ENCODE measurements around the gene ANKS3. TPM values are rescaled to one million over a fixed set of nuclear protein-coding genes. Genes with fewer than 3 reads are reported as not detected.

ANKS3 gene
- total RNA-seq, 4 donors from 2014 or later, result 23.3 to 47.8 (median 27.6) TPM

GRCh38 chr16:4695473-4696171 lies 38.4 kb downstream of the ANKS3 start:
- Histone ChIP-seq H3K27me3 (no peaks in the 10 kb centered on the region), H3K4me1 (peaks cover 0 to 45% (median 19%) of the 10 kb centered on the region in 3 donors), H3K4me3 (no peak overlapping the region), H3K36me3 (peaks cover 0 to 58% of the 10 kb centered on the region in 2 donors), H3K27ac (peak overlapping the region in 3 of 4 donors; percentile 83 to 96 (median 90)), H3K9me3 (no peaks in the 10 kb centered on the region)
- TF ChIP-seq POLR2A (IDR thresholded peaks at IDR 0.05) (no peak), CTCF (IDR thresholded peaks at IDR 0.05) (no peak), POLR2AphosphoS5 (IDR thresholded peaks at IDR 0.05) (no peak), EP300 (IDR thresholded peaks at IDR 0.05) (no peak)
- ATAC-seq, result no peak
- 0 to 42% methylated on average over 1 to 7 of the region's 12 CpGs for WGBS, 2 donors (ENCODE audit: low coverage in 1 of 2)

- ATAC-seq, result no peak
- peak overlapping the region in 1 of 2 donors; percentile 99 for H3K4me3 ChIP-seq
- H3K36me3 ChIP-seq, result peaks cover 0 to 57% of the 10 kb centered on the region in 2 donors
- no peaks in the 10 kb centered on the region for H3K9me3 ChIP-seq
- no peak for TF ChIP-seq POLR2A (IDR thresholded peaks at IDR 0.05)
- no peak for TF ChIP-seq CTCF (IDR thresholded peaks at IDR 0.05)
- TF ChIP-seq POLR2AphosphoS5 (IDR thresholded peaks at IDR 0.05), result no peak
- no peak for TF ChIP-seq EP300 (IDR thresholded peaks at IDR 0.05)
- H3K27me3 ChIP-seq, result no peaks in the 10 kb centered on the region
- peaks cover 0 to 45% (median 19%) of the 10 kb centered on the region in 3 donors for H3K4me1 ChIP-seq
- 0 to 20% methylated on average over 1 of the region's 26 CpGs for WGBS, 2 donors (ENCODE audit: low coverage in 1 of 2)
- H3K27ac ChIP-seq, result peak overlapping the region in 3 of 4 donors; percentile 83 to 96 (median 90)
These were observed 39.2 kb downstream of the ANKS3 start for GRCh38 chr16:4694642-4695451.

- peaks cover 0 to 45% (median 19%) of the 10 kb centered on the region in 3 donors for H3K4me1 ChIP-seq
- no peaks in the 10 kb centered on the region for H3K9me3 ChIP-seq
- H3K27me3 ChIP-seq, result no peaks in the 10 kb centered on the region
- peaks cover 0 to 57% of the 10 kb centered on the region in 2 donors for H3K36me3 ChIP-seq
- 0% methylated on average over 1 of the region's 54 CpGs; no CpG with 5 or more reads in 1 of the 2 donors for WGBS, 2 donors (ENCODE audit: low coverage in 1 of 2)
- H3K27ac ChIP-seq, result peak overlapping the region; percentile 72 to 96 (median 86)
- TF ChIP-seq EP300 (IDR thresholded peaks at IDR 0.05), result no peak
- no peak for TF ChIP-seq CTCF (IDR thresholded peaks at IDR 0.05)
- TF ChIP-seq POLR2AphosphoS5 (IDR thresholded peaks at IDR 0.05), result no peak
- no peak for TF ChIP-seq POLR2A (IDR thresholded peaks at IDR 0.05)
- peak; percentile 19 for ATAC-seq
- peak overlapping the region; percentile 83 to 99 for H3K4me3 ChIP-seq
These were observed 40.0 kb downstream of the ANKS3 start for GRCh38 chr16:4693956-4694641.

GRCh38 chr16:4693296-4693955 lies 40.6 kb downstream of the ANKS3 start, which contains the start of gene NUDT16L1:
Gene NUDT16L1 (plus strand): TSS chr16:4693562. CDS start chr16:4693727, 165 bp downstream.
- Histone ChIP-seq H3K4me3 (peak within 1 kb of the TSS; percentile 83 to 99), H3K9me3 (no peaks in the 10 kb centered on the region), H3K36me3 (peaks cover 0 to 57% of the 10 kb centered on the region in 2 donors), H3K27me3 (no peaks in the 10 kb centered on the region), H3K4me1 (peaks cover 0 to 45% (median 19%) of the 10 kb centered on the region in 3 donors), H3K27ac (peak within 1 kb of the TSS; percentile 72 to 96 (median 86))
- ATAC-seq, result peak; percentile 95
- no CpG with 5 or more reads among the region's 91 CpGs for WGBS, 2 donors (ENCODE audit: low coverage in 1 of 2)
- TF ChIP-seq CTCF (IDR thresholded peaks at IDR 0.05), result peak in 3 of 4 experiments; percentile 51 to 56 (median 52)
- TF ChIP-seq EP300 (IDR thresholded peaks at IDR 0.05), result no peak
- TF ChIP-seq POLR2A (IDR thresholded peaks at IDR 0.05), result peak; percentile 63 to 66
- peak; percentile 67 for TF ChIP-seq POLR2AphosphoS5 (IDR thresholded peaks at IDR 0.05)
